HCT116 (cell line): ENCODE results near the gene ZDHHC14. TPM values are rescaled to one million over a fixed set of nuclear protein-coding genes. Genes with fewer than 3 reads are reported as not detected.

Experiments
- microRNA-seq: library from miRNA; unstranded; fragments of <30 nt; microRNA quantifications from one replicate; pipeline ENCODE4, GENCODE V29; 2016; ENCODE audit warnings: borderline number of aligned reads
- total RNA-seq: library from RNA; stranded (reverse); gene quantifications from one replicate; pipeline ENCODE4 v1.2.1, GENCODE V29; 2021; ENCODE audit not compliant: unreplicated experiment

ZDHHC14 gene
- total RNA-seq, 1 experiment from 2014 or later, result 5.3 TPM

Small RNA genes within 50 kb of the gene (microRNA-seq; reads per million reads assigned to microRNA genes)
- gene MIR3692, result not detected

Other genes with a start within 250 kb of the ZDHHC14 start
- gene TMEM242, start 57.7 kb upstream of the ZDHHC14 start, total RNA-seq, result 11.6 TPM